Left renal cortex interstitium (tissue), 4 donors: ENCODE data around the gene FRAS1. TPM values are rescaled to one million over a fixed set of nuclear protein-coding genes. Genes with fewer than 3 reads are reported as not detected.
"Not testable (repeated sequence)": the region's sequence is repeated elsewhere in the genome, so short reads cannot be mapped to it uniquely, and the experiment has no call there.

ENCODE experiments used
- DNase-seq, 4 donors: peaks; one replicate each; pipeline ENCODE4 v3.0.0-alpha.2; 2013; ENCODE audit warnings: low read depth in 4 of 4, low spot score in 2 of 4, missing footprints in 1 of 4
- polyA plus RNA-seq, 4 donors: library from polyadenylated mRNA; unstranded; fragments of 120-200 nt; gene quantifications; one replicate each; pipeline ENCODE4 v1.2.1, GENCODE V29; 2013; ENCODE audit not compliant: insufficient read length in 4 of 4

Gene FRAS1
- polyA plus RNA-seq, 4 donors = 54.6 to 82.6 (median 69.7) TPM

DNA sequence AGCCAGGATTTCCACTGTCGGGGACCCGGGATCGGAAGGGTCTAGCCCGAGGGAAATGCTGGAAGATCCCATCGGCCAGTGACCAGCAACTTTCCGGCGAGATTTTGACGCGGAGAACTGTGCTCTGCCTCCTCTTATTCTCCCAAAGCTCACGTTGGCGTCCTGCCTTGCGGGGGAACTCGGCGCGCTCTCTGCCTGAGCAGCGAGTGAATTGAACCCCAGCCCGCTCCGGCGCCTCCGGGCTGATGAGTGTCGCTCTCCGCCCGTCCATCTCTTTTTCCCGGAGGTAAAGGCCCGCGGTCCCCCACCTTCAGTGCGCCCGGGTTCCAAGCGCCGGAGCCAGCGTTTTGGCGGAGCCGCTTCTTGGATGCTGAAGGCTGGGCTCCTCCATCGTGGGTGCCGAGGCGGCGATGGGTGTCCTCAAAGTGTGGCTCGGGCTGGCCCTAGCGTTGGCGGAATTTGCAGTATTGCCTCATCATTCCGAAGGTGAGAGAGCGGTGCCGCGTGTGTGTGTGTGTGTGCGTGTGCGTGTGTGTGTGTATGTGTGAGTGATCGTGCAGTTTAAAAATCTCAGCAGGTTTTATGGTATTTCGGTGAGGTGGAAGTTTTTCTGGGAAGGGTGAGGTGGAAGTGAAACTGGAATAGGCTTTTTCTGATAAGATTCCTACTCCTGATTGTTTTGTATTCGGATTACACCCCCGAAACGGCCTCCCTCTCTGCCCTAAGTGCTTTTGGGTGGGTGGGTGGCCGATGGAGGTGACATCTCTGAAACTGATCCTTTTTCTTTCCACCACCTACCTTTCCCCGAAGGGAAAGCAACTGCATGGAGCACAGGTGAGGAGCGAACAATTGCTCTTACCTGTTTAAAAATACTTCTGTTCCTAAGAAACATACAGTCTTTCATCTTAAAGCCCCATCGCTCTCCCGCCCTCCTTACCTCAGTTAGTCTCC is 752 bp downstream of the FRAS1 start:
- peak in 2 of 4 donors; percentile 44 to 55 for DNase-seq

DNA sequence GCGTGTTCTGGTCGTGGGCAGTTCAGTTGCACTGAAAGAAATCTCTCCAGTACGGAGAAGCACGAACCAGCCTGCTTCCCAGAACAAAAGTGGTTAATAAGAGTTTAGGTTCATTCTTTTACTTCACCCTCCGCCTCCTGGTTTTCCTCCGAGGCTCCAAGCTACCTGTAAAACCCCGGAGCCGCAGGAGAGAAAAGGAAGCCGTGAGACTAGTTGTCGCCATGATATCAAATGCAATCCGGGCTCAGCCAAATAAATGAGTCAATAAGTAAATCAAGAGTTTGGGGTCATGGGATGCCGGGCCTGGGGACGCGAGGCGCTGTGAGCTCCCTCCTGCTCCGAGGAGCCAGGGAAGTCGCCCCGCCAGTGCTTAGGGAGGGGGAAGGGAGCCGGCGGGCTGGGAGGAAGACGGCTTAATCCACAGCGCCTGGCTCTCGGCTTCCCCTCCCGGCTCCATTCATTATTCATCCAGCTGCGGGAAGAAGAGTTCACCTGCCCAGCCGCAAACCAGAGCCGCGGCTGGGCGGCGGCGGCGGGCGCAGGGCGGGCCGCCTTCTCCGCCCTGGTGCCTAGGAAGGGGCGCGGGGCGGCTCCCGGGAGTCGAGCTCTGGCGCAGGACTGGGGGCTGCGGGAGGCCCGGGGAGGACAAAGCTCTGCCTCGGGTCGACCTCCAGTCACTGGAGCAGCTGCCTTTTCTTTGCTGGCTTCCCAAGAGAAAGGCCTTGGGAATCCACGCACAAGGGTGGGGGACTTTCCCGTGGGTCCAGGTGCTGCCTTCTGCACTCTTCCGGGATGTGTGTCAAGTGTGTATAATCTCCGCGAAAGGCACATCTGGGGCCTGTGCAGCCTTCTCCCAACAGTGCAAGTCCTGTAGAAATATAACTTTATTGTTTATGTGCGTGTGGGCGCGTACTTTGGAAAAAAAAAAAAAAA is 1.7 kb downstream of the FRAS1 start:
- DNase-seq = peak in 3 of 4 donors; percentile 41 to 47 (median 46)

DNA sequence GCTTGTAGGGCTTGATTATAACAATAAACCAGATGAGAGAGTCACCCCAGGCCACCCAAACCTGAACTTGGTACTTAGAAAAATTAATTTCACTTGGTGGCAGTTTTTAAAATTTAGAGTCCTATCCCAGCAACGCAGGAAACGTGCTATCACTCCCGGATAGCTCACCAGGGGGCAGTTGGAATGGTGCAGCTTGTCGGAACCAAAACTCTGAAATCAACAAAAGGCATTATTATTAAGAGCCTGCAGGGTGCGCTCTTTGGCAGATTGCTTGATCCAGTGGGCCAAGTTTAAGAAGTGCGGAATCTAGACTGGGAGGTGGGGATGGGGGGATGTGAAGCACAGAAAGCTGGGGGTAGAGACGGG is 2.4 kb downstream of the FRAS1 start:
- peak; percentile 77 to 86 (median 80) for DNase-seq

DNA sequence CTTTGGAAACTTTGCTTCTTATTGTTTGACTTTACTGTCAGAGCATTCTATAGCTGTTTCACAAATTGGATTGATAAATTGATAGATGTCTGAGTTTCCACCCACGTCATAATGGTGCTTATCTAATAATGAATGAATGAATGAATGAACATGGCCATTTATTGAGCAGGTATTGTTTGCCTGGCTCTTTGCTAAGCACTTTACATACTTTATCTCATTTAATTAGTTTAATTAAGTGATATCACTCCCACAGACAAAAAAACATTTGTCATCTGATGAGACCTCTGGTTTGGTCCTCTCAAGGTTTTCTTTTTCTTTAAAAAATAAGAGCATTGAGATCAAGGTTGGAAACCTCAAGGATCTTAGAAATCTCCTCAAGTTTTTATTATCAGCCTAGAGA is 2.8 kb downstream of the FRAS1 start:
- no peak for DNase-seq

DNA sequence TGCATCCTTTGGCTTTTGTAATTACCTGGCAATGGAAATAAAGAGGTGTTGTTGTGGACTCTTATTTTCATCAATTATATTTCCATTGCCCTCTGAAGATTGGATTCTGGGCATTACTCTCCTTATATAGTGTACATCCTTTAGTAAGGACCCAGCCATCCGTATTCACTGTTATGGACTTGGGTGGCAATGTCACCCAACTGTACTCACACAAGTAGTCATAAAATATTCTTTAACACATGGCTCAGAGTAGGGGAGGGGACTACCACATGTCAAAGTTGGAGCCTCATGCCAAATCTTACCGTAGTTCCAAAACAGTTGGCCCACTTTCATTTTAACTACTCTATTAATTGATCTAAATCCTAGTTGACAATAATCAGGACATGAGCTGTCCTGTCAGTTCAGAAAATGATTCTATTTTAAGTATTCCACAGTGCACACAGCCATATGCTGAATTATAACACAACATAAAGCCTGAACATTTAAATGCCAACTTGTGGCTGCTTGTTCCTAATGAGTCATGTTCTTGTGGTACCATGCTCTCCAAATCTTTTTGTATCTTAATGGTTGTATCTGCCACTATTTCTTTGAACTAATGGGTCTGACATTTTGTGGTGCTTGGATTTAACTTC is 4.9 kb downstream of the FRAS1 start:
- DNase-seq = no peak

DNA sequence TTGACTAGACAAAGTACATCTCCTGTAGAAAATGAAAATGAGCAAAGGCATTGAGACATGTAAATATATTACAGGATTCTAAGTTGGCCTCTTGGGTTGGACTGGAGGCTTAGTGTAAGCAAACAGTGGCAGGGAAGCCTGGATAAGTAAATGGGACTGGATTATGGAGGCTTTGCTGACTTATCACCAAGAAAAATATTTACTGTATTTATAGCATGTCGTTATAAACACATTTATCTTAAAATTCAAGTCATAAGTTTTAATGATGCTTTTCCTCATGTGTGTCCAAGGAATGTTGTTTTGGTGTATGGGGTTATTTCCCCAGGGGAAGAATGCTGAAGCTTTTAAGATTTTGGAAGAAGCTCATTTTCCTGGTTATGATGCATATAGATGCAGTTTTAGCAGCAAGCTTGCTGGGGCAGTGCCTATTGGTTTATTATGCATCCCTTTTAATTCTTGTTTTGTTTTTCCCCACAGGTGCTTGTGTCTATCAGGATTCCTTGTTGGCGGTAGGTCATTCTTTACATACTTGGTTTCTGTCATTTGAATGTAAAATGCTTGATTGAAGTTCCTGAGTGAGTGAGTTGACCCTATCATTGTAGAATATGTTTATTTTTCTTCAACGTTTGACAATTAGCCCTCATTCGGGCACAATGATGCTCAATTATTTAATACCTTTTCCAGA is 8.5 kb downstream of the FRAS1 start:
- no peak for DNase-seq

DNA sequence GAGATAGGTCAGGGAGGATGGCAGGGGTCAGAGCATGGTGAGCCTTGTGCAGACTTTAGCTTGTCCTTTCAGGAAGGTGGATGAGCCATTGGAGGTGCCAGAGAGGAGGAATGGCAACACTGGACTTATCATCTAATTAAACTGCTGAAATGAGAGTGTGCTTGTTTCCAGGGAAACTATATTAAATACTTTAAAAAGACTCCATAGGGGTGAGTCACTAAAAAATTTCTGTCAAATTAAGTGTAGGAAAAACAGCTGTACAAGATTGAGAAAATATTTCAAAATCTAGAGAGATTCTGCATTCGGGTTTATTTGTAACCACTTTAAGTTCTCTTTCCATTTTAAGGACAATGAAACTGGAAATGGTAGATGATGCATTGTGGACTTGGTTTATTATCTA is 11.4 kb downstream of the FRAS1 start:
- DNase-seq = no peak

DNA sequence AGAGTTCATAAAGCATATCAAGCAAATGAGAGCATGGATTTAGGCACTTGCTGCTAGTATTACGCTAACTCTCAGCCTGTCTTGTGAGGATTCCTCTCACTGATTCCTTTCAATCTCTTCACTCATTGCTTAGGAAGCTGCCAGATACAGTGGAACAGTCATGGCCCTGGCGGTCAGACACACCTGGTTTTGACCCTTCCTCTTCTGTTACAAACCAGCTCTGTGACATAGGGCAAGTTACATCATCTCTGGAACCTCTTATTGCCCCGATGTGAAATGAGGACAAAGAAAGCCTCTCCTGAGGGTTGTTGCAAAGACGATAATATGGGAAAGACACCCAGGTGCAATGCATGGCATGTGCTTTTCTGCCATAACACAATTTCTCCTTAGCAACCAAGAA is 12.2 kb downstream of the FRAS1 start:
- DNase-seq = no peak

DNA sequence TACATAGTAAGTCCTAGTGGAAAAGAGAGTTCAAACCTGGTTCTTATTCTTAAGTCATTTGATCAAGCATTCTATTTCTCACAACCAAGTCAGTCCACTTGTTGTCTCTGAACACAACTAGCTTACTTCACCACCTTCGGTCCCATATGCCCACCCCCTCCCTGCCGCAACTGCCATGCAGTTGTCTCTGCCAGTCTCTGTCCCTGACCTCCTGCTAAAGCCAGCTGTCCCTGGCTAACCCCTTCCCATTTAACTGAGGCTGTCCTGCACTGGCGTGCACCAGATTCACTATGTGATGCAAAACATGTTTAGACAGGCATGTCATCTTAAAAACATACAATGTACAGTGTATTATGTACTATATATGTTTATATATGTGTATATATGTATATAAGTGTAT is 12.7 kb downstream of the FRAS1 start:
- no peak for DNase-seq

DNA sequence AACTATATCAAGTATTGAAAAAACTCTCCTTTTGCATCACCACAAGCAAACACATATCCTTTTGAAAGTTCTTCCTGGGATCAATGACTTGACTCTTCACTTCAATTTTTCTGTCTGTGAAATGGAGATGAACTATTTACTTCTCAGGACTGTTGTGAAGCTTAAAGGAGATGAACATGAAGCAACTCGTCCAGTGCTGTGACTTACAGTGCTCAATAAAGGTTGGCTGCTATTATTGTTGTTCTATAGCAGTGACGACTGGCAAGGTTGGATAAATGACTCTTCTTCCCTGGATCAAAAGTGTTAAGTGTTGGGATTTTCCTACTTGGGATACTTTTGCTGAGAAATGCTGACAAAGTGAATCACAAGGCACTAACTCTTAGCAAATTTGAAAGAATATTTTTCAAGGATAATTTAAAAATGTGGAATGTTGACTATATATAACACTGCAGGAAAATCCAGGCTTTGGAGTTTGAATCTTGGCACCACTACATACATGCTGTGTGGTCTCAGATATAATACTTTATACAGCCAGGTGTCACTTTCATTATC is 13.7 kb downstream of the FRAS1 start:
- no peak for DNase-seq

DNA sequence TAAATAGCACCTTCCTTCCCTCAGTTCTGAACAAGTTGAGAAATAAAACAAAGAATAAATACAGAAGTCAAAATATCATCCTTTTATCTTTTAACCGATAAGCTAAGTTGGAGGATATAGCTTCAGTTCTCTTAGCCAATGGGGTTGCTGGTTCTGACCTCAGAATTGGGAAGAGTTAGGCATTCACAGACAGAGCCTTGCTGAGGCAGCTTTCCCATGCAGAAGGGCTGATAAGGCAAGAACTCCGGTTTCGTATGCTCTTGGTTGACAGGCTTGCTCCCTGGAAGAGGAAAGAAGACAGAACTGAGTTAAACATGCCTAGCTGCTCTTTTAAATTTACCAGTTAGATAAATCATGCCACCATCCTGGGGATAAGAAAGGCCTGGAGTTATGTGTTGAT is 17.6 kb downstream of the FRAS1 start:
- no peak for DNase-seq

DNA sequence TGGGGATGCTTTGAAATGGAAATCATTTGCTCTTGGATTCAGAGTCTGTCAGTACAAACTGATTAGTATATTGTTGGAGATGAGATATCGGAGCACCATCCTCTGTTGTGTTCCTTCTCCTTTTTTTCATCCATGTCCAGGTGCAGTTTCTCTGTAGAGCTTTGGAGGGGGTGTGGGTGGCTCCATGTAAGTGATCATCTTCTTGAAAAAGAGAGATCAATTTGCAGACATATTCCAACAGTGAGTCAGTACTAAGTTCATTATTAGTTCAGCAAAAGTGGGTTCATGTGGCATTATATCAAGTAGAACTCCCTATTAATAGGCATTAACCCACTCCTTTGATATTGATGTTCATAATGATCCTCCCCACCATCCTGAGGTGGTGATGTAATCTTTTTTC is 18.9 kb downstream of the FRAS1 start:
- DNase-seq = no peak

DNA sequence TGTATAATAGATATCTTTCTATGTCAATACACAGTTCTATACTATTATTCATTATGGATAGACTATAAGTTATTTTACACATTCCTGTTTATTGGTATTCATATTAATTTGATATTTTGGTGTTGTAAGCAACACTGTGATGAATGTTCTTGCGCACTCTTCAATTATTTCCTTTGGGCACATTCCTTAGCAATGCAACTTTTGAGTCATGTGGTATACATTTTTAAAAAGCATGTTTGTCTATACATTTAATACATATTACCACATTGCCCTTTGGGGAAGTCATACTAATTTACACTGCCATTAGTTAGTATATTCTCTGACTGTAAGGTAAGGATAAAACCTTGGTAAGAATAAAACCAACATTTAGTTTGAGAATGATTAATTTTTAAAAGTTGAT is 21.0 kb downstream of the FRAS1 start:
- DNase-seq = no peak

DNA sequence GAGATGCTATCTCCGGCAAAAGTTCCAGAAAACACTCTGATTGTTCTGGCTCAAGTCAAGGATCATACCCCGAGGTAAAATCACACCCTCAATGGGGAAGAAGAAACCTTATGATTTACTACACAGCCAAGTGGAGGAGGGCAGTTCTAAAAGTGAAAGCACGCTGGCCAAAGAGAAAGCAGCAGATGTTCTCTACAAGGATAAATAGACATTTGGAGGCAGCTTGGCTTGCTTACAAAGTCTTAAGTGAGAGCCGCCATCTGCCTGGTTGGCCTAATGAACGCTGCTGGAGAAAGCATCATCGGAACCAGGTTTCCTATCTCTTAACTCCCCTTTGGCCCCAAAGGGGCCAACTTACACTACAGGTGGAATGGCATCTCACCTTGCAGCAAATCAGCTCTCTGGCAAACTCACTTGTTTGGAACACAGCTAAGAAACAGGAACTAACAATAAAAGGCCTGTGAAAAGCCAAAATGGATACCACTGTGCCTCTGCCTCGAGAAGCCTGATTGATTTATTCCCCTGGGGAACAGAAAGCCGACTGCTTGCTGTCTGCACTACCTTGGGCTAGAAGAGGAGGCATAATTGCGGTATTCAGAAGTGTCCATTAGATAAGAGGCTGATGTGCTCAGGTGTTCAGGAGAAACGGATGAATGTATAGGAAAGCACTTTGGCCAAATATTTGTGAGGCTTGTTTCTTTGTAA is 22.8 kb downstream of the FRAS1 start:
- no peak for DNase-seq

DNA sequence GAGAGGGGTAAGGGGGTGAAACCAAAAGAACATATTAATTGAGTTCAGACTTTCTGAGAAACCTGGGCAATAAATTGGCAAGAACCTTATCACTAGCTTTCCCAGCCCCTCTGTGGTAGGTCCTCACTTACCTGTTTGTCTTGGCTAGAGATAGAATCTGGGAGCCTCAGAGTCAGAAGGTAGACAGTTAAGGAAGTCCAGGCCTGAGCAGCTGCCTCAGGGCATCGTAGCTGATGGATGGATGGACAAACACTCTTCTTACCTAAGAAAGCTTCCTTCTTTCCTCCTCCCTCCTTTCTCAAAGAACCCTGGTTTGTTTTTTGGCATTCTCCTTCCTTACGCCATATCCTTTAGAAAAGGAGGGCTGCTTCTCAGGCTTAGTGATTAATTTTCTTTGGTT is 24.4 kb downstream of the FRAS1 start:
- no peak for DNase-seq

DNA sequence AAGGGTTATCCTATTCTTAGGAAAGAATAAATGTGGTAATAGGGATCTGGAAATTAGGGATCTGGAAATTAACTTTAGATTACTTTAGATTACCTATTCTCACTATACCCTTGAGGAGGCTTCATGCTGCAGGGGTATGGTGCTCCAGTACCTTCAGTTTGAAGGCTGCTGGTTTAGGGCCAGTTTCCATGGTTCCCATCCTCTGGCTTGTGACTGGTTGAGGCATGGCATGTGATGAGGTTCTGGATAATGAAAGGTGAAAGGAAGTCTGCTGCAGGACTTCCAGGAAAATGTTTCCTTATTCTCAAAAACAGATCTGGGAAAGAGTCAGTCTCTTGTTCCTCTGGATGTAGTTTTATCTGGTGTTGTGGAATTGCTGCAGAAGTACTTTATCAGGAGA is 25.9 kb downstream of the FRAS1 start:
- DNase-seq = no peak

DNA sequence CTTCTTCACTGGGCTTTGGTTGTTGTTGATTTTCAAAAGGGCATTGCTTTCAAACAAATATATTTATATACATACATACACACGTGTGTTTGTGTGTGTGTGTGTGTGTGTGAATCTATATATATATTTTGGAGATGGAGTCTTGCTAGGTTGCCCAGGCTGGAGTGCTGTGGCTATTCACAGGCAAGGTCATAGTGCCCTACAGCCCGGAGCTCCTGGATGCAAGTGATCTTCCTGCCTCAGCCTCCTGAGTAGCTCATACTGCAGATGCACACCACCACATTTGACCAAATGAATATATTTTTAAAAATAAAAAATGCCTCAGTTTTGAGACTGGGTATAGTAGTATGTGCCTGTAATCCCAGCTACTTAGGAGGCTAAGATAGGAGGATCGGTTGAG is 34.4 kb downstream of the FRAS1 start:
- DNase-seq = no peak

DNA sequence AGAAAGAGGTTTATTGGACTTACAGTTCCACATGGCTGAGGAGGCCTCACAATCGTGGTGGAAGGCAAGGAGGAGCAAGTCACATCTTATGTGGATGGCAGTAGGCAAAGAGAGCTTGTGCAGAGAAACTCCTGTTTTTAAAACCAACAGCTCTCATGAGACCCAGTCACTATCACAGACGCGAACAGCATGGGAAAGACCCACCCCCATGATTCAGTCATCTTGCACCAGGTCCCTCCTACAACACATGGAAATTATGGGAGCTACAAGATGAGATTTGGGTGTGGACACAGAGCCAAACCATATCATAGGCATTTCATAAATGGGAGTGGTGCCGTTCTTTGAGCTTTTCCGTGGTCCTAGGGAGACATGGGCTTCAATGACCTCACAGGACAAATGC is 35.2 kb downstream of the FRAS1 start:
- not testable (repeated sequence) for DNase-seq

DNA sequence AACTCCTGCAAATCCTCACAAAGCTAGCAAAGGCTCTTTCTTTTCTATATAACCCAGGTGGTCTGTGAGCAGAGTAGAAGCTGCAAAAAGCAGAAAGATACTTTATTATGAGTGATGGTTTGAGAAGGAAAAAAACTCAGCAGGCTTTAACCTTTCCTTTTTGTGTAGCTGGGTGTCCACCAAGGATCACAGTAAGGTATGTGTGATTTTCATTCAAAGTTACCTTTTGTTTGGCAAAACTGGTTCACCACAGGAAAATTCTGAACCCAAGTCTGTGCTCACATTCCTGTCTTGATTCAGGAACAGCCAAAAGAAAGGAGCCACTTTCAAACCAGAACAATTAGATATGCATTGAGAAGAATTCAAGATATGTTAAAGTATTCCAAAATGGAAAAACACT is 35.7 kb downstream of the FRAS1 start:
- DNase-seq = no peak

DNA sequence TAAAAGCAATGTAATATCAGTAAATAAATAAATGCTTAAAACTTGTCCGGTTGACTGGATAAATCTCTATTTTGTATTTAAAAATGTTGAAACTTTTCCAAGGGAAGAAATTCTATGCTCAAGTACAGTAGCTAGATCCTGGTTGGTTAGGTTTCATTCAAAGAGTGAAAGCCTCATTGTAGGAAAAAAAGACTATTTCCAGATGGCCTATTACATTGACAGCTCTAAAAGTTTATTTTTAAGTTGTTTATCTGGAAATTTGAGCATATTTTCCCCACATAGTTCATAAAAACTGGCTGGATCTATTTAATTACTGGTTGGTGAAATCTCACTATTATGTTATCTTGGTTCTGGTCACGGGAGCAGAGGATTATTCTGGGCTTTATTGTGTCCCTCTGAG is 38.0 kb downstream of the FRAS1 start:
- no peak for DNase-seq
